ENCODE results near the gene CSF1.

GRCh38 chr1:109887271-109887670 lies 23.4 kb upstream of the CSF1 start:
- TF ChIP-seq POLR2A (IDR thresholded peaks at IDR 0.05; ENCODE audit: low read depth, low read length) (no peak), TAF1 (IDR thresholded peaks at IDR 0.05; ENCODE audit: low read depth, low read length) (no peak), POLR2AphosphoS5 (IDR thresholded peaks at IDR 0.05; ENCODE audit: low read depth, low read length) (no peak), SPI1 (IDR thresholded peaks at IDR 0.05; ENCODE audit: low read depth, low read length) (no peak)
